Pons (tissue), 1 donor: Measurements from ENCODE around the gene CCR5AS.
"Not testable (repeated sequence)": the region's sequence is repeated elsewhere in the genome, so short reads cannot be mapped to it uniquely, and the experiment has no call there.

Source experiments
- DNase-seq: peaks from one replicate; pipeline ENCODE4 v3.0.0-alpha.2; 2016; ENCODE audit warnings: low spot score

CCR5AS gene

DNA sequence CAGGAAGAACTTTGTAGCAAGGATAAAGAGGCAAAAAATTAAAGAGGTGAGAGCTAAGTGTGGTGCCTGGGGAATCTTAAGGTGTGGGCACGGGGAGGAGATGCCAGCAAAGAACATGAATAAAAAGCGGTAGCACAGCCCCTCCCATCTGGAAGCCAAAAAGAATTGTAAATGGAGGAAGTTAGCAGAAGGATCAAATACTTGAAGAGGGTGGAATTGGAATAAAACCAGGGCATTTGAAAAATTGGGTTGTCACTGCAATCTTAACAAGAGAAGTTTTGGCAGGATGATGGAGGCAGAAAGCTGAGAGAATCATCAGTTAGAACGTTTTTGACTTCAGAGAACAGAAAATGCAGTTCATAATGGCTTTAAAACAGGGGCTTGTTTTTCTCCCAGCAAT, 50.6 kb downstream of the CCR5AS start:
- DNase-seq: no peak

DNA sequence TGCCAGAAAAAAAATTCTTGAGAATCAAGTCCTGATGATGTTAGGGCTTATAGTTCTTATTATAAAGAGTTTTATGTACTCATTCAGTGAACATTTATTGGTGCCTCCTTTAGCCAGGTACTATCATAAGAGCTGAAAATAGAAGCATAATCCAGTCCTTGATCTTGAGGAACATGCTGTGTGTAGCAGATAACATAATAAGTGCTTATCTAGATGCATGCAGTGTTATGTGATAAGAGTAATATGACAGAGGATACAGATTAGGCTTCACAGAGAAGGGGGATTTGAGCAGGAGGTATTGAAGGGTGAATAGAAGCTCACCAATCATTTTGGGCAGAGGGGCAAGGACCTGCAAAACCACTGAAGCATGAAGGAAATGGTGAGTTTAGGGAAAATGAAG, 51.9 kb downstream of the CCR5AS start:
- DNase-seq: no peak

GRCh38 chr3:46354478-46354877, 52.4 kb downstream of the CCR5AS start:
- DNase-seq: no peak

GRCh38 chr3:46353647-46354410, 53.0 kb downstream of the CCR5AS start, which contains the start of gene CCR2:
Gene CCR2 (plus strand): TSS chr3:46354111. CDS start chr3:46357528, 3,417 bp downstream.
- no peak for DNase-seq

GRCh38 chr3:46353090-46353489, 53.8 kb downstream of the CCR5AS start:
- no peak for DNase-seq

DNA sequence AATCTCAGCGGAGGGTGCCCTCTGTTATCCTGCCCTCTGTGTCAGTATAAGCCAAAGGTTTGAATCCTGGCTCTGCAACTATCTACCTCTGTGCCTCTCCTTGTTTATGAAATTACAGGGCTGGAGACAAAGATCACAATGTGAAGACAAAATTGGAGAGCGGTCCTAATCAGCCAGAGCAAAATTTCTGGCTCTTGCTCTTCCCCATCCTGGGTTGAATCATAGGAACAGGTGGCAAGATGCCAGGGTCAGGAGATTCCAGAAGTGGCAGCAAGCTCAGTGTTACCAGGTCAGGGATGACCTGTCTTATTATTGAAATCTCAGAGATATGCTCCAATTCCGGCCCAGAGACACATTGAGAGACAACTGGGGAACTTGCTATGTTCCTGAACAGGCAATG, 55.2 kb downstream of the CCR5AS start:
- no peak for DNase-seq

DNA sequence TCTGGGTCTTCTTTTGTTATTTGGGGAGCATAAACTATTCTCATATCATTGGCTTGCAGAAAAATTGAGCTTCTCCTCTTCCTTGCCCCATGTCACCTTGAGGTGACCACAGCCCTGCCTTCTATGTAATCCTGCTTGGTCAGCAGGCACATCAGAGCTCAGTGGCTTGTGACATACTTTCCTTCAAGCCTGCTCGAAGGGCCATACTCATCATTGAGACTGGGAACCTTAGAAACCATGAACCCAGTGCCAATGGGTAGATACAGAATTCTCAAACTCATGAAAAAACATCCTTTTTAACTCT, 56.7 kb downstream of the CCR5AS start:
- no peak for DNase-seq

DNA sequence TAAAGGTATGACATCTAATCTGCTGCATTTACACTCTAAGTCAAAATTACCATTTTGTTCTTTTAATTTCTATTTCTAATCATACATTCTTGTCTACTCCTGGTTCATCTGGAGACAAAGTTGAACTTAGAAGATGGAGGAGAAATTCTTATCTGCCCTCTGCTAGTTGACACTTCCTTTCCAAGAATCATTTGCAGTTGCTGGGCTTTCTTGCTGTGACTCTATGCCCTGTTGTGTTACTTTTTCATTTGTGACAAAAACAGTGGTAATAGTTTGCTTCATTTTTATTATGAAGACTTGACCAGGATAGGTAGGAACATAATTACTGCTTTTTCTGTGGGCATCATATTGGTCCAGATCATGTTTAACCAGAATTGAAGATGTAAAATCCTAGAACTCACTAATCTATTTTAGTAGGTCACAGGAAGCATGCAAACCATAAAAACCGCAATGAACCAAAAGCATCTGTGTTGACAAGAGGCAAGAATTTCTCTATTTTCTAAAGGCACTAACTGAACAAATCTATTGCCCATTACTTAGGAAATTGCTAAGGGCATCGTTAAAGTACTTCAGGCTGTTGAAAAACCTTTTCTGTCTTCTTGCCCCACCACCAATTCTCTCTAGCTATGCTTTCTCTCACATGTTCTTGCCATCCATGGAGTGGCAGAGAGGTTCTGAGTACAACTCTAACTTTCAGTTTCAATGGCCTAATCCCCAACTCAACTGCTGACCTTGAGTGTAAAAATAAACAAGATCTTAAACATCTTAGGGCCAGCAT, 57.2 kb downstream of the CCR5AS start:
- no peak for DNase-seq

GRCh38 chr3:46348823-46349482, 57.9 kb downstream of the CCR5AS start:
- DNase-seq: no peak

DNA sequence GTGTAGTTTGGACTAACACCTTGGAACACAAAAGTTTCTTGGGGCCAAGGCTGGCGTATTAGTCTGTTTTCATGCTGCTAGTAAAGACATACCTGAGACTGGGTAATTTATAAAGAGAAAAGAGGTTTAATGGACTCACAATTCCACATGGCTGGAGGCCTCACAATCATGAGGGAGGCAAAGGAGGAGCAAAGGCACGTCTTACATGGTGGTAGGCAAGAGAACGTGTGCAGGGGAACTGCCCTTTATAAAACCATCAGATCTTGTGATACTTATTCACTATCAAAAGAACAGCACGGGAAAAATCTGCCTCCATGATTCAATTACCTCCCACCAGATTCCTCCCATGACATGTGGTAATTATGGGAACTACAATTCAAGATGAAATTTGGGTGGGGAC, 62.4 kb downstream of the CCR5AS start:
- DNase-seq: no peak

DNA sequence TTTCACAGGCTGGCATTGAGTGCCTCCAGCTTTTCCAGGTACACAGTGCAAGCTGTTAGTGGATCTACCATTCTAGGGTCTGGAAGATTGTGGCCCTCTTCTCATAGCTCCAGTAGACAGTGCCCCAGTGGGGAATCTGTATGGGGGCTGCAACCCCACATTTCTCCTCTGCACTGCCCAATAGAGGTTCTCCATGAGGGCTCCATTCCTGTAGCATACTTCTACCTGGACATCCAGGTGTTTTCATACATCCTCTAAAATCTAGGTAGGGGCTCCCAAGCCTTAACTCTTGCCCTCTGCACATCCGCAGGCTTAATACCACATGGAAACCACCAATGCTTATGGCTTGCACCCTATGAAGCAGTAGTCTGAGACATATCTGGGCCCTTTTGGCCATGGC, 68.0 kb downstream of the CCR5AS start:
- no peak for DNase-seq

- no peak for DNase-seq
Observed at GRCh38 chr3:46337911-46338310, 69.0 kb downstream of the CCR5AS start.

GRCh38 chr3:46335541-46335940, 71.3 kb downstream of the CCR5AS start:
- DNase-seq: no peak

- no peak for DNase-seq
Observed at GRCh38 chr3:46334741-46335478, 72.0 kb downstream of the CCR5AS start.

DNA sequence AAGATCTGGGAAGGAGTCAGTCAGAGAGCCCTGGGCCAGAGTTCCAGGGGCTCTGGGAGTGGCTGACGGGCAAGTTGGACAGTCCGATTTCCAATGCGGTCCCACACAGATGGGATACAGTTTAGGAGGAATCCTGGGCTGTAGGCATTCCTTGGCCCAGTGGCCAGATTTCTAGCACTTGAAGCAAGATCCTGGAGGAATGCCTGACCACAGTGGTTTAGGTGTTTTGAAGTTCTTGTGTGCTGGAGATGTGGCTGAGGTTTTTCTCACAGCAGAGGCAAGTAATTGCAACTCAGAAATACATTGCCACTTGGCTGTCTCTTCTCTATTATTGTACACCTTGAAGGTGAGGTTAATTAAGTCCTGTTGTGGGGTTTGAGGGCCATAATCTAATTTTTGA, 76.2 kb downstream of the CCR5AS start:
- not testable (repeated sequence) for DNase-seq

GRCh38 chr3:46325645-46326300, 81.1 kb downstream of the CCR5AS start:
- DNase-seq: peak; percentile 9

- no peak for DNase-seq
Observed at GRCh38 chr3:46324036-46324435, 82.8 kb downstream of the CCR5AS start.

DNA sequence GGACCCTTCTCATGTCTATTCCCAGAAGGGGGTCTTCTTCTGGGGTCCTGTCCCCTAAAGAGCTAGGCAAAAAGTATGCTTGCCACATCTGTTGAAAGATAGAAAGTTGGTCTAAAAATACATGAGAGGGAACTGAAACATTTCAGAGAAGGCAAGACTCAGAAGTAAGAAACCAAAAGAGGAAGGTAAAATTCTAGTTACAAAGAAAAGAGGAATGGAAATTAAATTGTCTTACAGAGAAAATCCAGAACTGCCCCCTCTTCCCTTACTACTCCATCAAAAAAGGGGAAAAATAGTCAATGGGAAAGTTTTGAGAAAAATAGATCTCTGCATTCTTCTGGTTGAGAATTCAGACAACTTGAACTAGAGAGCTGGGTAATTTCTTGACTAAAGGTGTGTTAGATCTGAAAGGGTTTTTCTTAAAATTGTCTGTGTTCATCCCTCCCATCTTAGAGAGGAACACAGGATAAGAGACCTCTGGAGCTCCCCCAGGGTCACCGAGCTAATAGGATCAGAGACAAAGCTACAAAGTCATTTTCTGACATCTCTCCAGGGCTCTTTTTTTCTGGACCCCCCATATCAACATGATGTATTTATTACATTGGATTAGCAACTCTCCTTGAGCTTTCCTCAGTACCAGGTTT, 85.3 kb downstream of the CCR5AS start:
- DNase-seq: peak; percentile 75

GRCh38 chr3:46318207-46318927, 88.5 kb downstream of the CCR5AS start:
- no peak for DNase-seq

- DNase-seq: no peak
Observed at GRCh38 chr3:46316206-46316605, 90.7 kb downstream of the CCR5AS start.

DNA sequence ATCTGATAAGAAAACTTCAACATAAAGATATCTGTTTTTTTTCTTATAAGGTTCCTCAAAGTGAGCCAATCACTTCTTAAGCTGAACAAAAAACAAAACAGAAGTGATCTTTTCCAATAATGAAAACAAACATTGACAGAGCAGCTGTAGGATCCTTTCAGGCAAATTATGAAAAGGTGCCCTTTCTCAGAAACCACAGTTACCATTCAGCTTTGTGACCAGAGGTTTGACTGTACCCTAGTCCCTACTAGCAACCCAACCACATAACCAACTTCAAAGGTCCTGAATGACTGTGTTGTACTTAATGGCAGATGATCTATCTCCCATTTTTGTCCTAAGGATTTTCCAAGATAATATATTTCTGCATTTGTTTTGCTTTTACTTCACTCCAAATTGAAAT, 92.3 kb downstream of the CCR5AS start:
- no peak for DNase-seq
